Measurements from ENCODE around the gene CELSR2. TPM values are rescaled to one million over a fixed set of nuclear protein-coding genes. Genes with fewer than 3 reads are reported as not detected.
A peak's percentile ranks its signal among the peaks of the same experiment; 100 is the strongest.

The CELSR2 gene
- total and polyA plus RNA-seq, 12 donors, result 0.93 to 10.6 (median 6.2) TPM

DNA sequence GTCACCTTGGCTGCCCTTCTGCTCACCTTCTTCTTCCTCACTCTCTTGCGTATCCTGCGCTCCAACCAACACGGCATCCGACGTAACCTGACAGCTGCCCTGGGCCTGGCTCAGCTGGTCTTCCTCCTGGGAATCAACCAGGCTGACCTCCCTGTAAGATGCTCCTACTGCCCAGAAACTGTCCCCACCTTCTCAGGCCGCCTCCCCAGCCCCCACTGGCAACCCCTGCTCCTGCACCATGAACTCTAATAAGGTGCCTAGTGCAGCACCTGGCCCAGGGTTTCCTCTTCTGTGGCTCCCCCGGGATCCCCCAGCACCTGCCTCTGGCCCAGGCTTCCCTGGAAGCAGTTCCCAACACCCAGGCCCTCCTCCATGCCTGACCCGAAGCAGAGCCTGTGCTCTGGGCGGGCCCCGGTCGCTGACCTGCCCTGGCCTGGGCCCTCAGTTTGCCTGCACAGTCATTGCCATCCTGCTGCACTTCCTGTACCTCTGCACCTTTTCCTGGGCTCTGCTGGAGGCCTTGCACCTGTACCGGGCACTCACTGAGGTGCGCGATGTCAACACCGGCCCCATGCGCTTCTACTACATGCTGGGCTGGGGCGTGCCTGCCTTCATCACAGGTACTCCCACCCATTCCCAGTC is 20.8 kb downstream of the CELSR2 start:
- no peaks in the 10 kb centered on the region for H3K9me3 ChIP-seq
- no peak overlapping the region for H3K27ac ChIP-seq
- no peaks in the 10 kb centered on the region for H3K36me3 ChIP-seq
- 95 to 97% methylated on average over 16 to 17 of the region's 17 CpGs for WGBS, 2 donors
- no peaks in the 10 kb centered on the region for H3K27me3 ChIP-seq
- H3K4me1 ChIP-seq, result peaks cover 0 to 4% (median 0%) of the 10 kb centered on the region in 9 donors
- H3K4me3 ChIP-seq, result no peak overlapping the region
- TF ChIP-seq, protein P1, sequence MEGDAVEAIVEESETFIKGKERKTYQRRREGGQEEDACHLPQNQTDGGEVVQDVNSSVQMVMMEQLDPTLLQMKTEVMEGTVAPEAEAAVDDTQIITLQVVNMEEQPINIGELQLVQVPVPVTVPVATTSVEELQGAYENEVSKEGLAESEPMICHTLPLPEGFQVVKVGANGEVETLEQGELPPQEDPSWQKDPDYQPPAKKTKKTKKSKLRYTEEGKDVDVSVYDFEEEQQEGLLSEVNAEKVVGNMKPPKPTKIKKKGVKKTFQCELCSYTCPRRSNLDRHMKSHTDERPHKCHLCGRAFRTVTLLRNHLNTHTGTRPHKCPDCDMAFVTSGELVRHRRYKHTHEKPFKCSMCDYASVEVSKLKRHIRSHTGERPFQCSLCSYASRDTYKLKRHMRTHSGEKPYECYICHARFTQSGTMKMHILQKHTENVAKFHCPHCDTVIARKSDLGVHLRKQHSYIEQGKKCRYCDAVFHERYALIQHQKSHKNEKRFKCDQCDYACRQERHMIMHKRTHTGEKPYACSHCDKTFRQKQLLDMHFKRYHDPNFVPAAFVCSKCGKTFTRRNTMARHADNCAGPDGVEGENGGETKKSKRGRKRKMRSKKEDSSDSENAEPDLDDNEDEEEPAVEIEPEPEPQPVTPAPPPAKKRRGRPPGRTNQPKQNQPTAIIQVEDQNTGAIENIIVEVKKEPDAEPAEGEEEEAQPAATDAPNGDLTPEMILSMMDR (IDR thresholded peaks at IDR 0.05), result no peak
- DNase-seq (no peak), ATAC-seq (no peak)
- intact Hi-C loops (cut with DNase I), result loop anchor here in 2 of 10 donors (10.0 kb wide), 2 partner anchors 255 to 265 kb away; partner anchors contain the start of gene GPR61 (in 1 of the 2)

DNA sequence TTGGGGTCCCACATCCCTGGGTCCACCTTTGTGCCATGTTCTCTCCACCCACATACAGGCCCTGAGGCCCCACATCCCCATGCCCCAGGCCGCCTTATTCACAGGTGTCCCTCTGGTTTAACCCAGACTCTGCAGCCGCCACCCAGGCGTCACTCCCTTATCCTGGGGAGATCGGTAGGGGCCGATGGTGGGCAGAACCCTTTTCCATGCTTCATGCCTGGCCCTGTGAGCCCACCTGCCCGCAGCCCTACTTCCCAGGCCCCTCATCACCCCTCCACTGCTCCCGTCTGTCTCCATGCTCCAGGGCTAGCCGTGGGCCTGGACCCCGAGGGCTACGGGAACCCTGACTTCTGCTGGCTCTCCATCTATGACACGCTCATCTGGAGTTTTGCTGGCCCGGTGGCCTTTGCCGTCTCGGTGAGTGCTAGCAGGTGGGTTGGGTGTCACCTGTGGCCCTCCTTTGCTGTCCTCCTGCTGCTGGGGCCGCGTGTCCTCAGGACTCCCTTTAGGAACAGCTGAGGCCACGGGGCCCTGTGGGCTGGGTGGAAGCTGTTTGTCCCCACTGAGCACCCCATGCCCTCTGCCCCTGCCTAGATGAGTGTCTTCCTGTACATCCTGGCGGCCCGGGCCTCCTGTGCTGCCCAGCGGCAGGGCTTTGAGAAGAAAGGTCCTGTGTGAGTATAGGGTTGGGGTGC is 21.4 kb downstream of the CELSR2 start:
- Histone ChIP-seq H3K27me3 (no peaks in the 10 kb centered on the region), H3K9me3 (no peaks in the 10 kb centered on the region), H3K36me3 (no peaks in the 10 kb centered on the region), H3K4me1 (peaks cover 0 to 4% (median 0%) of the 10 kb centered on the region in 9 donors), H3K27ac (no peak overlapping the region), H3K4me3 (no peak overlapping the region)
- 91 to 95% methylated on average over 19 to 20 of the region's 20 CpGs for WGBS, 2 donors
- TF ChIP-seq, protein P1 (IDR thresholded peaks at IDR 0.05), result no peak
- intact Hi-C loops (cut with DNase I), result loop anchor here in 1 of 10 donors (10.0 kb wide), 1 partner anchor 254 kb away; no protein-coding TSS in a partner anchor
- DNase-seq (no peak), ATAC-seq (no peak)

DNA sequence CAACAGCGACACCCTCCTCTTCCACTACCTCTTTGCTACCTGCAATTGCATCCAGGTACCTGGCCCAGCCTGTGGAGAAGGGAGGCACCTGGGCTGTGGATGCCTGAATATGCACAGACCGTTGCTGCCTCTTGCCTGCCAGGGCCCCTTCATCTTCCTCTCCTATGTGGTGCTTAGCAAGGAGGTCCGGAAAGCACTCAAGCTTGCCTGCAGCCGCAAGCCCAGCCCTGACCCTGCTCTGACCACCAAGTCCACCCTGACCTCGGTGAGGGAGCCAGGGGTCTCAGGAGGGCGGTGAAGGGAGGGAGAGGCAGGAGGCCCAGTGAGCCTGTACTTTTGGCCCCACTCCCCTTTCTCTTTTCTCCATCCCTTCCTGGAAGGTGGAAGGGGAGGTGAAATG is 22.1 kb downstream of the CELSR2 start:
- Histone ChIP-seq H3K9me3 (no peaks in the 10 kb centered on the region), H3K27ac (no peak overlapping the region), H3K27me3 (no peaks in the 10 kb centered on the region), H3K4me1 (peaks cover 0 to 4% (median 0%) of the 10 kb centered on the region in 9 donors), H3K36me3 (no peaks in the 10 kb centered on the region), H3K4me3 (no peak overlapping the region)
- WGBS, 2 donors, result 87 to 94% methylated on average over 6 of the region's 6 CpGs
- TF ChIP-seq, protein P1 (IDR thresholded peaks at IDR 0.05), result no peak
- intact Hi-C loops (cut with DNase I), result loop anchor here in 1 of 10 donors (10.0 kb wide), 1 partner anchor 253 kb away; no protein-coding TSS in a partner anchor
- ATAC-seq (no peak), DNase-seq (no peak)

DNA sequence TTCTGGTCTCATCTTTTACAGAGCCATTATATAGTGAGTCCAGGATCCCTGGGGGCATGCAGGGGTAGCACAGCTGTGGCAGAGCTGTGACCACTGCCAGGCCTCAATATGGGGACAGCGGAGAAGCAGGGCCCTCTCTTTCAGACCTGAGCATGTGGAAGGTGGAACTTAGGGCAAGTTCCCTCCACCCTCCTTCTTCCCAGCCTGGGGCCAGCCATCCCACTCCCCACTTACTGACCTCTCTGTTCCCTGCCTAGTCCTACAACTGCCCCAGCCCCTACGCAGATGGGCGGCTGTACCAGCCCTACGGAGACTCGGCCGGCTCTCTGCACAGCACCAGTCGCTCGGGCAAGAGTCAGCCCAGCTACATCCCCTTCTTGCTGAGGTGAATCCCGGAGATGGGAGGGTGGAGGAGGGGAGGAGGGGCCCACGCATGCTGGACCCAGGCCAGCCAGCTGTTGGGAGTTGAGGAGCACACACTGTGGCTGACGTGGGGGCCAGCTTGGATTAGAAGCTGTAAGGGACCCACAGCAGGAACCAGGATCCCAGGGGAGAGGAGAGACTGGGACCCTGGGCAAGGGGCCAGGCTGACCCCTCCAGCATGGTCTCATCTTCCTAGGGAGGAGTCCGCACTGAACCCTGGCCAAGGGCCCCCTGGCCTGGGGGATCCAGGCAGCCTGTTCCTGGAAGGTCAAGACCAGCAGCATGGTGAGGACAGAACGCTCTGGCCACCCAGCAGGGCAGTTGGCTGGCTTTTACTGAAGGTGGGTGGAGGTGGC is 22.9 kb downstream of the CELSR2 start:
- Histone ChIP-seq H3K36me3 (no peaks in the 10 kb centered on the region), H3K4me3 (no peak overlapping the region), H3K27ac (no peak overlapping the region), H3K4me1 (peaks cover 0 to 5% (median 0%) of the 10 kb centered on the region in 9 donors), H3K27me3 (no peaks in the 10 kb centered on the region), H3K9me3 (no peaks in the 10 kb centered on the region)
- TF ChIP-seq, protein P1 (IDR thresholded peaks at IDR 0.05), result no peak
- 76 to 86% methylated on average over 13 of the region's 13 CpGs for WGBS, 2 donors
- DNase-seq (peak in 1 of 2 donors; percentile 56), ATAC-seq (peak in 2 of 8 donors; percentile 19 to 38)
- intact Hi-C loops (cut with DNase I), result loop anchor here in 1 of 10 donors (10.0 kb wide), 1 partner anchor 253 kb away; no protein-coding TSS in a partner anchor
